GM21529 (cell line): ENCODE results near the gene SORL1.

Experiments
- ATAC-seq: cut with Tn5 transposase; IDR thresholded peaks from one replicate; pipeline ENCODE4 v1.9.1; 2021; ENCODE audit not compliant: unreplicated experiment

Gene SORL1

DNA sequence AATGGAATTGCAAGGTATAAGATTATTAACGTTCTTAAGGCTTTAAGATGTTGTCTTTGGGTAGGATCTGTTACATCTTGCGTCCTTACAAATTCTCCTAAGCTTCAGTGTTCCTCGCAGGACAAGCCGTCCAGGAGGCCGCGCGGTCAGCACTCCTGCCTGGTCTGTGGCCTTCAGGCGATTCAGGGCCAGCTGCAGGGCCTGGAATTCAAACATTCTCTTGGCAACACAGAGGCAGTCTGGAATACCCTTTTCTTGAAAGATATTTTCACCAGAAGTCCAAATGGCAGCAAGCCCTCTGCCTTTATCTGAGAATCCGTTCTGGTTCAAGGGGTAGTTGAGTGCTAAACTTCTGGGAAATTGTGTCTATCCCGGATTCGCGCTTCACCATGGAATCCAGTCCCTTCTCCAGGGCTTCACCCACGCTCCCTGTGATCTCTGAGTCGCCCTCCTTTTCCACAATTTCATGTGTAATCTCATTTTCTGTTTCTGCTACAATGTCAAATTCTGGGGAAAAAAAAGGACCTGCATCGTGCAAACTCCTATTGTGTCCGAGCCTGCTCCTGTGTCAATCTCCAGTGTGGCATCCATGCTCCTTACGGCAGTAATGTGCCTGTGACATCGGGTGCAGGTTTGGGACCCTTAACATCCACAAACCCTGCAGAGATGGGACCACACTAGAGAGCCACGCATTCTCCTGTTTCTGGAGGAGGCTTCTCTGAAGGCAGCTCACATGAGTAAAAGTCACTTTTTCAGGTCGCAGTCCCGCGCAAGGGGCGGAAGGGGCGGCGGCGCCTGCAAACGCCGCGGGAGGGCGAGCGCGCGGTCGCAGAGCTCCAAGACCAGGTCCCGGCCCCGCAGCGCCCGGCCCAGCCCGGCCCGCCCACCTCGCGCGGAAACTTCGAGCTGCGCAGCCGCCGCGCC lies 25.4 kb upstream of the SORL1 start:
- ATAC-seq: peak; percentile 31

DNA sequence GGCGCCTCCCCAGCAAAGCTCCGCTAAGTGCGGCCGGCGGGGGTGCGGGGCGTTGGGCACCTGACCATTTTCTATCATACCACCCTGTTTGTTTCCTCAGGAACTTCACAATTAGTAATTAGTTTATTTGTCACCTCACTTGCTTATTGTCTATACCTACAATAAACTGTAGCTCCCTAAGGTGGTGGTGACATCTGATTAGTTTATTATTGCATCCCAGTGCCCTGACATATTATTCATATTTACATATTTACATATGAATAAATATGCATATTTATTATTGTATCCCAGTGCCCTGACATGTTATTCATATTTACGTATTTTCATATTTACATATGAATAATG lies 24.7 kb upstream of the SORL1 start:
- no peak for ATAC-seq

DNA sequence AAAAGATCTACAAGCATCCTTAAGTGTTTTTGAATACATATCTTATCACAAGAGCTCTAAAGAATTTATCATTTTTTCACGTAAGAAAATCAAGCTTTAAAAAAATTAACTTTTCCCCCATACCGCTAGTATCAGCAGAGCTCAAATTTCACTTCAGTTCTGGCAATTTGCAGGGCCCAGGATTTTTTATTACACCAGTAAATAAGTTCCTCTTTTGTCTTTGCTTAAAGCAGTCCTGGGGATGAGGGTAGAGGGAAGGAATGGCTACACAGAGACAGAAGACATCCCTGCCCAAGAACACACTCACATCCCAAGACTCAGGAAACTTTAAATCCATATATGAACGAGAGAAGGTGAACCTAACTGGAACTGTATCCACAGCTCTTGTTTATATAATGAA lies 22.6 kb upstream of the SORL1 start:
- ATAC-seq: no peak

DNA sequence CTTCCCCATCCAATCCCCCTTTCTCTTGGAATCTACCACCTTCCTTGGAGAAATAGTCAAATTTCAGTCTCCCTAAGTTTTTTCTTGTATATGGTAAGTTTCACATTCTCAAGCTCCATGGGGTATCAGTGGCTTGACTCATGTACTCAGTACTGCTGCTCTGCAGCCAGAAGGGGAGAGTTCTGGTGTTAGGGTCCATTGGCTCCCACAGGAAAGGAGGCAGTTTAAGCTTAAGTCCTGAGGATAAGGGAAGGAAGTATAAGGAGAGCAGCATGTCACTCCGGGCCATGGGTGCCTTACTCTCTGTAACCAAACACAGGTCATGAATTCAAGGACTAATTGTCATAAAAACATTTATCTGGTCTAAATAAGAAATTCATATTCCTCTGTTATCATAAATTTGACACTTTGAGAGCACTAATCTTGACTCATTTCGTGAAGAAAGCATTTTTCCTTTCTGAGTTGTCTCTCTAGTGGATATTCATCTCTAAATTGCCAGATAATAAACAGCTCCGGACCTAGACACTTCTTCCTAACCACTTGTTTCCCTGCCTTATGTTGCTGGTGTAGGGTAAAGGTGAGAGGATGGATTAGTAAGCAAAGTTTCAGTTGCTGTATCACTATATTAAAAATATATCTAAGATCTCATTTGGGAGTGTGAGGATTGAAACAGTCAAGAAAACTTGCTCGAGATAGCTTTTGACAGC lies 20.1 kb upstream of the SORL1 start:
- no peak for ATAC-seq

DNA sequence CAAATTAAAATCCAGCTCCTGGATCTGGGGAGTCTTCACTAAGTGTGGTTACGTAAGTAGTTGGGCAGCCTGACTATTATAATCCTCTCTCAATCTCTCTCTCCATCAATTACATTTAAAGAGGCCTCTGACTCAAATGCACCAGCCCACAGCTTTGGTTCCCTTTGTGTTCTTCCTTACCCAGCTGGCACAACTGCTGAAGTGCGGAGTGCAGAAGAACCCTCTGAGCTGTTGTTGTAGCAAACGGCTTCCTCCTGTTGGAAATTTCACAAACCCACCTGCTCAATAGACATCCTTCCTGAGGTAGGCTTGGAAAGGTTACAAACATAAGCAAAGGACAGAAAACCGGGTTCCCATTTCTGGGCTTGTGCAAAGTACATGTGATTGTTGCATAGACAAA lies 17.0 kb upstream of the SORL1 start:
- no peak for ATAC-seq

DNA sequence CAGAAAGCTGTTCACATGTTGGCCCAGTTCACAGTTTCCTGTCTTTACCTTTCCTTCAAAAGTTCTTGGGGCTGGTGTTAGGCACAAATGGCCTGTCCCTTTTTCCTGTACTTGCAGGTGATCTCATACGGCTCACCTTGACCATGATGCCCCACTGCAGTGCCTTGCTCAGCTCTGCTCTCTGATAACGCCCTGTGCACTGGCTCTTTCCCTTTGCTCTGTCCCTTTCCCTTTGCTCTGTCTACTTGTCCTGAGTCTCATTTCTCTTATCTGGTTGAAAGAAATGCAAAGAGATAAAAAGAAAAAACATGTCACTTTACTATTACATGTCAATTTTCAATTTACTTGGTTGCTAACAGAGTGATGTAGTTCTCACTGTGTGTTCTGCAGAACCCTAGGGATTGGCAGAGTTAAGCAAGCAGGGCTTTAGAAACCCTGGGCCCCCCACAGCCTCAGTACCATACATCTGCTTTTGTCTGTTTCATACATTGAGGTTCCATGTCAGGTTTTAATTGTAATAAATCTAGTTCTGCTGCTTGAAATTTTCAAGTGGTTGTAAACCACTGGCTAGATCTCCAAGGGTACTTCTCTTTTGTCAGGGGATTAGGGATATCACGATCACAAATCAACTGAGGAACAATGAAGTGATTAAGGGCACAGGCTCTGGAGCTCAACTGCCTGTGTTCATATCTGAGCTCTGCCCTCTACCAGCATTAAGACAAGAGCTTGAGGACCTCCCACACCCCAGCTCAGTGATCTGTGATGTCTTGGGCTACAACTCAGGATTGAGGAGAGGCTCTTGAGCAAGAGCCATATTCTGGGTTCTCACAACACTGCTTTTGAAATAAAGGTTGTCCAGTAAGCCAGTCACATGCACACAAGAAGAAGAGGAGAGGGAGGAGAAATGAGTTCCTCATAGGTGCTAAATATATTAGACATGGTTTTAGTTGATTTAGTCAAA lies 16.3 kb upstream of the SORL1 start:
- no peak for ATAC-seq

DNA sequence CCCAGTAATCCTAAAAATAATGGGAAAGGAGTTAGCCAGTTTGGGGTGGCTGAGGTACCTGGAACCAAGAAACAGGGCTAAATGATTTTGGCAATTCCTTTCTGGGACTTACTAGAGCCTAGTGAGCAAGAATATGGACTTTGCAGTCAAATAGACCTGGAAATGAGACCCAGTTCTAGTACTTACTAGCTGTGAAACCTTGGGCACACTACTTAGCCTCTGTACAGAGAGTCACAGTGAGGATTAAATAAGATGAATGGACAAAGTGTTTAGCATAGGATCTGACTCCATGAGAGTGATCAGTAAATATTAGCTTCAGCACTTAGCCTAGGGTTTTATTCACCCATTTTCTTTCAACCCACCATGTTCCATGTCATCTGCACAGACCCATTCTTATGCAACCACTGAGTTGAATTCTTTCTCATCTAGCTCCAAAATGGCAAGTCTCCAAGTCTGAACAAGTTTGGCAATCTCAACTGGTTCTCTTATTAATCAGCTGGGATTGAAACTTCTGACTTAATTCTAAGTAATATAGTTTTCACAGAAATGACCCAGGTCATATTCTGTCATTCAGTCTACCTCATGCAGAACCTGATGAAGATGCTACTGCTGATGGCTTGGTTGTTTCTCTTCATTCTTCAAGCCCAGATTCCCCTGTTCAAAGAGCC lies 15.0 kb upstream of the SORL1 start:
- no peak for ATAC-seq

DNA sequence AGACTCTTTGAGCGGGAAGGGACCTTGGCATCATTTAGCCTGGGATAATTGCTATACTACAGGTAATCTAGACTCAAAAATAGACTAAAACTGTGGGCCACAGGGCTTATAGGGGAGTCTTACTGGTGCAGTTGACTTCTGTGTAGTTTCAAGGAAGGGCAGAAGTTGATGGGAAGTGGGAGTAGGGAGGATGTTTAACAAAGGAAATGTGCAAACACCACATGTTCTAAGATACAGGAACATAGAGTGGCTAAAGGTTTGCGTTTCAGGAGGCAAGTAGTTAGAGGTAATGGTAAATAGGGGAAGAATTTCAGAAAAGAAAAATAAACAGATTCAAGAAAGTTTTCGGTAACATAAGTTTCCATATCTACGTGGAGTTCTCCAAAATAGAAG lies 14.4 kb upstream of the SORL1 start:
- ATAC-seq: no peak

DNA sequence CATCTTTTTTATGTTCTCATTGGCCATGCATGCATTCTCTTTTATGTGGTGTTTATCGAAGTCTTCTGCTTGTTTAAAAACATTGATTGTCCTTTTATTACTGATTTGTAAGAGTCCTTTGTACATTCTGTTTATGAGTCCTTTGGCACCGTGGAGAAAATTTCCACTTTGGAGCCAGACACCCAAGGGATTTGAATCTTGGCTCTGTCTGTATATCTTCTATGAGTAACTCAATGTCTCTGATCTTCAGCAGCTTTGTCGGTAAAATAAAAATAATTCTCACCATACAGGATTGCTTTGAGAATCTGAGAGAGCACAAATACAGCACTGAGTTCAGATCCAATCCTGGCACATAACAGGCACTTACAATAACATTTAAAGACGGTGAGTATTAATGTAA lies 12.8 kb upstream of the SORL1 start:
- no peak for ATAC-seq

DNA sequence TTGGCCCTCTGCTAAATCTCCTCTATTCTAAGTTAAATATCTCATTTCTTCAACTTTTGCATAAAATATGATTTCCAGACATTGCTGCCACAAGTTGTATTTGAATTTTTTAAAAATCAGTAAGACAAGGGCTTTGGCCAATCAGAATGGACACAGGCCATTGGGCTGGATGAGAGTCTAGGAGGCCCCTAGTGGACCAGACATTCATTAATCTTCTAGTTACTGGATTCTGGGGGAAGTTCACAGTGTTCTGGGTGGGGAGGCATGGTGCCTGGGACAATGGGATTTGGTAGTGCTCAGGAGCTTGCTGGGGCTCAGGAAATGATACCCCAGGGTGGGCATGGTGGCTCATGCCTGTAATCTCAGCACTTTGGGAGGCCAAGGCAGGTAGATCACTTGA lies 12.4 kb upstream of the SORL1 start:
- ATAC-seq: no peak

DNA sequence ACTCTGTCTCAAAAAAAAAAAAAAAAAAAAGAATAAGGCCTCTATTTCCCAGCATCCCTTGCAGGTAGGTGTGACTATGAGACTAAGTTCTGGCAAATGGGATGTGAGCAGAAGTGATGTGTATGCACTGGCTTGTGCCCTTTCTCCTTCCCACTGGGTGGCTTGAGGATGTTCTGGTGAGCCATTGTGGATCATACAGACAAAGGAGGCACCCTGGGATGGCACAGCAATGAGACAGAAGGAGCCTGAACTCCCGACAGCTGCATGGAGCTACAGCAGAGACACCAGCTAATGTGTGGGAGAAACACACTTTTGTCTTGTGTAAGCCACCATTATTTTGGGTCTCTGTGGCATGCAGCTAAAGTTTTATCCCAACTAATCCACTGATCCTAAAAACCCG lies 10.6 kb upstream of the SORL1 start:
- no peak for ATAC-seq

DNA sequence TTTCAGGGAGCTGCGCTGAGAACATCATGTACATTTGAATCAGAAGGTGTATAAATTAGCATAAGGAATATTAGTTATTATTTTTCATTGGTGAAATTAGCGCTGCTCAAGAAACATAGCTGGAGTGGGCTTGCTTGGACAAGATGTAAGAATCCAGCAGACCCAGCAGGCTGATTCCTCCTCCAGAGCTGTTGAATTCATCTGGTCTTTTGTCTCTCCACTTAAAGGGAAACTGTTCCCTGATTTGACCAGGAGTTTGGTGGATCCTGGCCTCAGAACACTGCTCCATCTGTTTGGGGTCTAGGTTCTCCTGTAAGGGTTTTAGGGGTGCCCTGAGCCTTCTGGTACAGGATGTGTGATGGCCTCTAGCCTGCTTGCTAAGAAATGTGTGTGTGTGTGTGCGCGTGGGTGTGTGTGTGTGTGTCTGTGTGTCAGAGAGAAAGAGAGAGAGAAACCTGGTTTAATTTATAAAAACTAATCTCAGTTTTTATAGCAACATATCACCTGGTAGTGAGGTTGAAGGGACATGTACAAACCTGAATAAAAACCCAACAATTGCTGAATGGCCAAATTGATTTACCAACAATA lies 8.3 kb upstream of the SORL1 start:
- no peak for ATAC-seq

DNA sequence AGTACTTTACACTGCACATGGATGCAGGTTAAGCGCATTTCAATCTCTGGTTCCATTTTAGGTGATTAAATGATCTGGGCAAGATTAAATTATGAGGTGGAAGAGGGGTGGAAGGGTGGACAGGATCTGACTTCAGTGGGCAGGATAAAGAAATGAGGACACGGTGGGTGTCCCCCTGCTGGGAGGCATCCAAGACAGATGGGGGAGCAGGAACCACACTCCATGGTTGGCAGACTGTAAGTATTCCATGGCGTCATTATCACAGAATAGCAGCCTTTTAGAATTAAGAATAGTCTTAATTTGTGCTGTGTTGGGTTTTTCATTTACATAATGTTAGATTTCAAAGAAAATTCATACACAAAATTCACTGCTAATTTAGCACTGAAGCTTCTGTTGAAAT lies 7.6 kb upstream of the SORL1 start:
- ATAC-seq: no peak

DNA sequence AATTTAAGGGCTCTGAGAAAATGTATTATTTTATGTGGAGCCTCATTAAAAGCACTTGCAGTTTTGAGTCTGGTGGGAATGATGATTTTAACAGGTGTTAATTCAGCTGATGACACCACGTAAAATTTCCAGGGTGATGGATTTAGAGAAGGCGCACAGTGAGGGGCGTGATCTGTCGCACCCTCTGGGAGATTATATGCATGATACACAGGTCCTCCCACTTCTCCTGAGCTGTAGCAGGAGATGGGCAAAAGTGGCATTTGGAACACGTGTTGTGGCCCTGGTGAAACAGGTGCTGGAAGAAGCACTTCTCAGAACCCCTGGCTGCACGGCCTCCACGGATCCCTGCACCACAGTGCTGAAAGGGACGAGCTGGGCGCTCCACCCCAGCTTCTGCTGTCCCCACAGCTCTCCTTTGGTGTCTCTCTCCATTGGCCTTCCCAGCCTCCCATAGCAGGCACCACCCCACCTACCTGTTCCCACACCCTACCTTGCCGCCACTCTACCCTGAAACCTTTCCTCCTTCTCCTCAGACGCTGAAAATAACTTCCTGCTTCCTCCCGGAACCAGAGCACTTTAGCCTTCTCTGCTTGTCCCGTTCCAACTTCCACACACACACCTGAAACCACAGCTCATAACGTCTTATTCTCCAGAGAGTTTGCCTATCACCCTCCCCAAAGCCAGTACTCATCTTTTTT lies 6.9 kb upstream of the SORL1 start:
- peak; percentile 22 for ATAC-seq

DNA sequence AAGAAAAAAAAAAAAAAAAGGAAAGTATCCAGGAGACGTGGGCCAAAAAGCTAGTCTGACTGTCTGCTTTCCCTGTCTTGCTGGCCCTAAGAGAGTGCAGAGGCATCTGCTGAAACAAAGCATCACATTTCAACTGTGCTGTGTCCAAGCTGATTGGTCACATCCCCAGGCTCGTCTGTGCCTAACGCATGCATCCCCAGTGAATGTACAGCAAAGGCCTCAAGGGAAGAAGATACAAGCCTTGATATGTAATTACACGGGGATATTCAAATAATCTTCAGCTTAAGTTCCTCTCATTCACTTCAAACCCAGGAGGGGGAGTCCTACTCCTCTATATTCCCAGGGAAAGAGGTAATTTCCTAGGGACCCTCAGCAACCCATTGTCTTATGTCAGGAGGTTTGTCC lies 5.4 kb upstream of the SORL1 start:
- no peak for ATAC-seq

DNA sequence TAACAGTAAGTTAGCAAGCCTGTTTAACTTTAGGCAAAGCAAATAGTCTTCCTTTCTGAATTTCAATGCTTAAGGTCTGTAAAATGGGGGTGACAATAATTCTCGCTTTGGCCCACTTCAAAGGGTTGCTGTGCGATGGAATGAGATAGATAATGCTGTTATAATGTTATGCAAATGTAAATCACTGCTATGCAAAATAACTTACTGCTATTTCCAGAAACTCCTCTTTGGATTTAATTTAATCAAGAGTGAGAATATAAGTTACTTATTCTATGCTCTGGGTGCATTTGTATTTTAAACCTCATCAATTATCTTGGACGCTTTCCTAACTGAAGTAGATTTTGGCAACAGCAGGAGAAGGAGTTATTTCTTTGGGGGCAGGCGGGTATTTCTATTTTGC lies 4.1 kb upstream of the SORL1 start:
- ATAC-seq: no peak

DNA sequence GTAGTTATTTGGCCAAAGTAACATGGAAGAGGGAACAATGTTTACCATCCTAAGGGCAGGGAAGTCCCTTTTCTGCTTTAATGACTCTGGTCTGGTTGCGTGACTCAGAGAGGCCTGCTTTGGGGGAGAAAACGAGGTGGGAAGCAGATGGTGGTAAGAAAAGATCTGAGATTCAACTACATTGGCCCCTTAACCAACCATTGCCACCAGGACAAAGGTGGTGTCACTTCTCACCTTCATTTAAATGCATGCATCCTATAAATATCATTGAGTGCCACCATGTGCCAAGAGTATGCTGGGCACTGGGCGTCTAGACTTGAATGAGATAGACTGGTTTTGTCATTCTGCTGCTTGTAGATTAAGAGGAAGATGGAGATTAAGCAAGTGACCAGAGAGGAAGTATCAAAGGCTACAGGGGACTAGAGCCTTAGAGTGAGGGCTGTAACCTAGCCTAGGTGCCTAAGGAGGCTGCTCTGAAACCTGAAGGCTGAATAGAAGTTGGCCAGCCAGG lies 3.6 kb upstream of the SORL1 start:
- ATAC-seq: no peak

DNA sequence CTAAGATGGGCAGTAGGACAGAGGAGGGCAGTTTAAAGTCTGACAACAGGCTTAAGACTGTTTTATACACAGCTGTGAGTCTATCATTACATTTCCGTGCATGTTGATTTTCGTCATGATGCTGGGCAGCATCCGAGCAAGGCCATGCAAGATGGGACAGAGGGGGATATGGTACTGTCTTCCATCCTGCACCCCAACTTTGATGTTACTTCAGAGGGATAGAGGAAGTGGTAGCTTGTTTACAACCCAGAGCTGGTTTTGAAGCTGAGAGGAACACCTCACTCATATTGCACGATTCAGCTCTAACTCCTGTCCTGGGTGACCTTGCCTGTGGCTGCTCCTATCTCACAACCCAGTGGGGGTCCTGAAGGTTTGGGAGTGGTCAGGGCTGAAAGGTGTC lies 3.0 kb upstream of the SORL1 start:
- no peak for ATAC-seq

DNA sequence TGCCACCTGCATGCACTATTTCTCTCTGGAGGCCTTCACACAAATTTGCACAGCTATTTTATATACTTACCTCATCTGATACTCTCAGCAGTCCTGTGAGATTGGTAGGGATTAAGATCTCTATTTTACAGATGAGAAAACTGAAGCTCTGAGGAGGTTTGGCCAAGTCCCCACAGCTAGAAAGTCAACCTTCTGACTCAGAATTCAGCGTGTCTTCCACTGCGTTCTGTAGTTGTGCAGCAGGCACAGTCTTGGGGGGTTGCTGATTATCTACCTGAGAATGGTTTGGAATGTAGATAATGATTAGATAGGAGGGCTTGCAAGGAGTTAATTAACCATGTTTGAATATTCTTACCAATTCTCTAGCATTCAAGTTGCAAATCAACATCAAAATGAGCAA lies 2.5 kb upstream of the SORL1 start:
- no peak for ATAC-seq

DNA sequence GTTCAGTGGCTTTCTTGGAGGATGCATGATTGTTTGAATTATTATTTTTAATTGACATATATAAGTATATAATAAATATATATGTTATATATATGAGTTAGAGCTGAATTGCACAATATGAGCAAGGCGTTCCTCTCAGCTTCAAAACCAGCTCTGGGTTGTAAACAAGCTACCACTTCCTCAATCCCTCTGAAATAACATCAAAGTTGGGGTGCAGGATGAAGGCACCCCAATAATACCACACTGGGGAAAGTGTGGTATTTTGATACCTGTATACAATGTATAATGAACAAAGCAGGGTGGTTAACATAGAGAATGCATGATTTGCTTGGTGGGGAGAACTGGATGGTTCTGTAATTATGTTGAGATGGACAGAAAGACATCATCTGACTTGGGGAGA lies 1.7 kb upstream of the SORL1 start:
- ATAC-seq: no peak
